Measurements from ENCODE around the gene FRAT1. TPM values are rescaled to one million over a fixed set of nuclear protein-coding genes. Genes with fewer than 3 reads are reported as not detected.
"Not testable (repeated sequence)": the region's sequence is repeated elsewhere in the genome, so short reads cannot be mapped to it uniquely, and the experiment has no call there.

Gene FRAT1
- total RNA-seq, 2 experiments from 2014 or later = 6.9 to 7.6 TPM

- no peak for DNase-seq
- Mint-ChIP-seq H3K27ac (peak overlapping the region; percentile 76), H3K36me3 (ENCODE audit: low read depth) (peaks cover 26% of the 10 kb centered on the region), H3K9me3 (no peaks in the 10 kb centered on the region), H3K4me3 (peak overlapping the region; percentile 84), H3K4me1 (peaks cover 51% of the 10 kb centered on the region), H3K27me3 (peaks cover 19% of the 10 kb centered on the region)
- CTCF ChIA-PET = interaction anchor here (0.7 to 2.3 kb wide), 9 partner anchors 8 to 82 kb away, joined by 3 to 14 read pairs (median 4); partner anchors contain the start of genes FRAT1 and RRP12
- POLR2A ChIA-PET = interaction anchor here (0.7 to 5.8 kb wide), 12 partner anchors 7 to 112 kb away, joined by 3 to 51 read pairs (median 4); partner anchors contain the start of genes ARHGAP19, FRAT1 and RRP12
Observed at GRCh38 chr10:97332591-97333350, 13.7 kb downstream of the FRAT1 start.

GRCh38 chr10:97333351-97333600 lies 14.2 kb downstream of the FRAT1 start:
- no peaks in the 10 kb centered on the region for H3K9me3 Mint-ChIP-seq
- POLR2A ChIA-PET = interaction anchor here (0.7 to 5.8 kb wide), 10 partner anchors 8 to 111 kb away, joined by 3 to 51 read pairs (median 5); partner anchors contain the start of genes ARHGAP19, FRAT1 and RRP12
- H3K4me1 Mint-ChIP-seq = peaks cover 46% of the 10 kb centered on the region
- peak overlapping the region; percentile 76 for H3K27ac Mint-ChIP-seq
- H3K4me3 Mint-ChIP-seq = peak overlapping the region; percentile 84
- no peak for DNase-seq
- CTCF ChIA-PET = interaction anchor here (0.8 to 2.3 kb wide), 7 partner anchors 8 to 82 kb away, joined by 3 to 14 read pairs (median 5); partner anchors contain the start of genes FRAT1 and RRP12
- peaks cover 23% of the 10 kb centered on the region for H3K27me3 Mint-ChIP-seq
- peaks cover 23% of the 10 kb centered on the region for H3K36me3 Mint-ChIP-seq (ENCODE audit: low read depth)

GRCh38 chr10:97333601-97334369 lies 14.7 kb downstream of the FRAT1 start:
- DNase-seq = peak; percentile 44
- Mint-ChIP-seq H3K36me3 (ENCODE audit: low read depth) (peaks cover 23% of the 10 kb centered on the region), H3K4me1 (peaks cover 41% of the 10 kb centered on the region), H3K9me3 (no peaks in the 10 kb centered on the region), H3K27ac (peak overlapping the region; percentile 76), H3K4me3 (peak overlapping the region; percentile 84), H3K27me3 (peaks cover 23% of the 10 kb centered on the region)
- CTCF ChIA-PET = interaction anchor here (0.5 to 2.3 kb wide), 10 partner anchors 9 to 81 kb away, joined by 3 to 14 read pairs (median 4); partner anchors contain the start of genes FRAT1 and RRP12
- POLR2A ChIA-PET = interaction anchor here (0.7 to 5.8 kb wide), 10 partner anchors 8 to 111 kb away, joined by 3 to 51 read pairs (median 5); partner anchors contain the start of genes ARHGAP19, FRAT1 and RRP12

- peak within 1 kb of the TSS; percentile 79 for H3K27ac Mint-ChIP-seq
- peaks cover 35% of the 10 kb centered on the region for H3K4me1 Mint-ChIP-seq
- POLR2A ChIA-PET = interaction anchor here (0.7 to 5.8 kb wide), 5 partner anchors 9 to 66 kb away, joined by 3 to 51 read pairs (median 8); partner anchors contain the start of genes ARHGAP19, FRAT1 and RRP12
- no peaks in the 10 kb centered on the region for H3K9me3 Mint-ChIP-seq
- CTCF ChIA-PET = interaction anchor here (0.5 to 1.4 kb wide), 4 partner anchors 16 to 66 kb away, joined by 3 to 5 read pairs (median 4); partner anchors contain the start of genes FRAT1 and RRP12
- peaks cover 20% of the 10 kb centered on the region for H3K36me3 Mint-ChIP-seq (ENCODE audit: low read depth)
- peak; percentile 87 for DNase-seq
- peak within 1 kb of the TSS; percentile 84 for H3K4me3 Mint-ChIP-seq
- H3K27me3 Mint-ChIP-seq = peaks cover 23% of the 10 kb centered on the region
Observed at GRCh38 chr10:97334370-97335175, 15.5 kb downstream of the FRAT1 start, which contains the start of gene FRAT2. FRAT2 (minus strand) TSS chr10:97334729; CDS start chr10:97334572, 157 bp downstream.

- no peak for DNase-seq
- Mint-ChIP-seq H3K27me3 (peaks cover 23% of the 10 kb centered on the region), H3K4me3 (peak overlapping the region; percentile 27), H3K9me3 (no peaks in the 10 kb centered on the region), H3K4me1 (peaks cover 31% of the 10 kb centered on the region), H3K27ac (no peak overlapping the region), H3K36me3 (ENCODE audit: low read depth) (peaks cover 16% of the 10 kb centered on the region)
- ChIA-PET CTCF (interaction anchor here (1.4 kb wide), 1 partner anchor 16 kb away, joined by 5 read pairs; the partner anchor contains the start of gene FRAT1), POLR2A (interaction anchor here (5.8 kb wide), 1 partner anchor 16 kb away, joined by 51 read pairs; the partner anchor contains the start of gene FRAT1)
Observed at GRCh38 chr10:97335188-97335619, 16.1 kb downstream of the FRAT1 start.

GRCh38 chr10:97336006-97336405 lies 16.9 kb downstream of the FRAT1 start:
- Mint-ChIP-seq H3K4me1 (peaks cover 30% of the 10 kb centered on the region), H3K9me3 (no peaks in the 10 kb centered on the region), H3K36me3 (ENCODE audit: low read depth) (peaks cover 16% of the 10 kb centered on the region), H3K27ac (no peak overlapping the region), H3K4me3 (peak overlapping the region; percentile 53), H3K27me3 (peaks cover 23% of the 10 kb centered on the region)
- no peak for DNase-seq
- ChIA-PET CTCF (no interaction called here), POLR2A (no interaction called here)

GRCh38 chr10:97336446-97336845 lies 17.4 kb downstream of the FRAT1 start:
- H3K4me1 Mint-ChIP-seq = peaks cover 25% of the 10 kb centered on the region
- DNase-seq = no peak
- peaks cover 13% of the 10 kb centered on the region for H3K36me3 Mint-ChIP-seq (ENCODE audit: low read depth)
- POLR2A ChIA-PET = no interaction called here
- CTCF ChIA-PET = interaction anchor here (1.0 kb wide), 1 partner anchor 58 kb away, joined by 3 read pairs; no protein-coding TSS in a partner anchor
- peaks cover 23% of the 10 kb centered on the region for H3K27me3 Mint-ChIP-seq
- H3K4me3 Mint-ChIP-seq = no peak overlapping the region
- no peak overlapping the region for H3K27ac Mint-ChIP-seq
- H3K9me3 Mint-ChIP-seq = no peaks in the 10 kb centered on the region

GRCh38 chr10:97336942-97337831 lies 18.1 kb downstream of the FRAT1 start:
- POLR2A ChIA-PET = no interaction called here
- CTCF ChIA-PET = interaction anchor here (1.0 kb wide), 1 partner anchor 58 kb away, joined by 3 read pairs; no protein-coding TSS in a partner anchor
- H3K9me3 Mint-ChIP-seq = no peaks in the 10 kb centered on the region

GRCh38 chr10:97338041-97338440 lies 19.0 kb downstream of the FRAT1 start:
- peaks cover 12% of the 10 kb centered on the region for H3K4me1 Mint-ChIP-seq
- H3K9me3 Mint-ChIP-seq = no peaks in the 10 kb centered on the region
- no peak for DNase-seq
- peaks cover 3% of the 10 kb centered on the region for H3K36me3 Mint-ChIP-seq (ENCODE audit: low read depth)
- ChIA-PET POLR2A (no interaction called here), CTCF (no interaction called here)
- H3K27ac Mint-ChIP-seq = no peak overlapping the region
- no peak overlapping the region for H3K4me3 Mint-ChIP-seq
- H3K27me3 Mint-ChIP-seq = peaks cover 30% of the 10 kb centered on the region

More at GRCh38 chr10:97336942-97337831, 18.1 kb downstream of the FRAT1 start:
- no peak for DNase-seq
- Mint-ChIP-seq H3K4me3 (no peak overlapping the region), H3K27me3 (peaks cover 27% of the 10 kb centered on the region), H3K27ac (no peak overlapping the region), H3K36me3 (ENCODE audit: low read depth) (peaks cover 10% of the 10 kb centered on the region), H3K4me1 (peaks cover 21% of the 10 kb centered on the region)

GRCh38 chr10:97341416-97341815 lies 22.3 kb downstream of the FRAT1 start:
- Mint-ChIP-seq H3K4me3 (no peak overlapping the region), H3K9me3 (no peaks in the 10 kb centered on the region), H3K4me1 (peaks cover 2% of the 10 kb centered on the region), H3K36me3 (ENCODE audit: low read depth) (no peaks in the 10 kb centered on the region), H3K27ac (no peak overlapping the region), H3K27me3 (peaks cover 24% of the 10 kb centered on the region)
- DNase-seq = no peak
- CTCF ChIA-PET = no interaction called here
- POLR2A ChIA-PET = no interaction called here

- CTCF ChIA-PET = interaction anchor here (0.6 kb wide), 1 partner anchor 134 kb away, joined by 3 read pairs; no protein-coding TSS in a partner anchor
- H3K27me3 Mint-ChIP-seq; H3K9me3 Mint-ChIP-seq; DNase-seq; H3K4me3 Mint-ChIP-seq; H3K27ac Mint-ChIP-seq; H3K4me1 Mint-ChIP-seq; H3K36me3 Mint-ChIP-seq (ENCODE audit: low read depth); POLR2A ChIA-PET: not testable (repeated sequence)
Observed at GRCh38 chr10:97343664-97344063, 24.6 kb downstream of the FRAT1 start.

Measured in activated CD4-positive, alpha-beta memory T cell treated with anti-CD3 and anti-CD28 coated beads, Interleukin-2, amount 10 ng/mL, durations not matched to agents 7 days and 5 days (primary cell).